H9 (cell line): ENCODE data around the gene RGL1. TPM values are rescaled to one million over a fixed set of nuclear protein-coding genes. Genes with fewer than 3 reads are reported as not detected.

Source experiments
- DNase-seq: peaks from one replicate; pipeline ENCODE4 v3.0.0-alpha.2; 2017
- H2AFZ ChIP-seq: one replicate; pipeline ENCODE4 v1.6.1; 2013; ENCODE audit warnings: mild to moderate bottlenecking, low read length, control low read depth, moderate library complexity
- H2AK5ac ChIP-seq: 2 replicates; pipeline ENCODE4 v1.6.1; 2013; ENCODE audit warnings: low read length, control low read depth, mixed read lengths; ENCODE audit not compliant: insufficient read length
- H2BK120ac ChIP-seq: one replicate; pipeline ENCODE4 v1.6.1; 2013; ENCODE audit warnings: low read depth, mild to moderate bottlenecking, low read length, control low read depth, inconsistent platforms; ENCODE audit not compliant: poor library complexity, severe bottlenecking
- H2BK12ac ChIP-seq: 2 replicates; pipeline ENCODE4 v1.6.1; 2013; ENCODE audit warnings: low read length, control low read depth, mixed read lengths, low read depth; ENCODE audit not compliant: insufficient read length
- H2BK15ac ChIP-seq: 2 replicates; pipeline ENCODE4 v1.6.1; 2013; ENCODE audit warnings: low read depth, low read length, control low read depth
- H2BK20ac ChIP-seq: one replicate; pipeline ENCODE4 v1.6.1; 2013; ENCODE audit warnings: low read depth, mild to moderate bottlenecking, low read length, control low read depth, inconsistent platforms; ENCODE audit not compliant: poor library complexity, severe bottlenecking
- H2BK5ac ChIP-seq: 2 replicates; pipeline ENCODE4 v1.6.1; 2013; ENCODE audit warnings: low read length, control low read depth, mixed read lengths; ENCODE audit not compliant: insufficient read length
- H3K14ac ChIP-seq: 2 replicates; pipeline ENCODE4 v1.6.1; 2013; ENCODE audit warnings: low read length, control low read depth; ENCODE audit not compliant: insufficient read depth
- H3K18ac ChIP-seq: 2 replicates; pipeline ENCODE4 v1.6.1; 2013; ENCODE audit warnings: low read depth, mild to moderate bottlenecking, mixed read lengths, low read length, control low read depth; ENCODE audit not compliant: insufficient read length
- H3K23ac ChIP-seq: 2 replicates; pipeline ENCODE4 v1.6.1; 2013; ENCODE audit warnings: low read length, control low read depth, mixed read lengths, low read depth; ENCODE audit not compliant: insufficient read length
- H3K23me2 ChIP-seq: 2 replicates; pipeline ENCODE4 v1.6.1; 2013; ENCODE audit warnings: low read depth, mild to moderate bottlenecking, mixed read lengths, low read length, control low read depth; ENCODE audit not compliant: insufficient read length, poor library complexity, severe bottlenecking
- H3K27ac ChIP-seq: 2 replicates; pipeline ENCODE4 v1.5.1; 2013; ENCODE audit warnings: low read length, control low read depth, mixed read lengths, low read depth; ENCODE audit not compliant: insufficient read length
- H3K27me3 ChIP-seq: 2 replicates; pipeline ENCODE4 v1.6.1; 2013; ENCODE audit warnings: low read length, control low read depth, inconsistent platforms; ENCODE audit not compliant: insufficient read depth
- H3K4ac ChIP-seq: 2 replicates; pipeline ENCODE4 v1.6.1; 2013; ENCODE audit warnings: low read depth, mild to moderate bottlenecking, control low read depth, inconsistent platforms, low read length, moderate library complexity
- H3K4me1 ChIP-seq: 2 replicates; pipeline ENCODE4 v1.6.1; 2013; ENCODE audit warnings: low read length, control low read depth, inconsistent platforms; ENCODE audit not compliant: insufficient read depth
- H3K4me2 ChIP-seq: 2 replicates; pipeline ENCODE4 v1.6.1; 2013; ENCODE audit warnings: low read length, control low read depth, mixed read lengths; ENCODE audit not compliant: insufficient read length, insufficient read depth
- H3K56ac ChIP-seq: 2 replicates; pipeline ENCODE4 v1.6.1; 2013; ENCODE audit warnings: low read depth, mild to moderate bottlenecking, mixed read lengths, low read length, control low read depth; ENCODE audit not compliant: insufficient read length
- H3K79me1 ChIP-seq: 2 replicates; pipeline ENCODE4 v1.6.1; 2013; ENCODE audit warnings: low read depth, mild to moderate bottlenecking, moderate library complexity, low read length, control low read depth, inconsistent platforms; ENCODE audit not compliant: insufficient read depth, poor library complexity, severe bottlenecking
- H3K79me2 ChIP-seq: 2 replicates; pipeline ENCODE4 v1.6.1; 2013; ENCODE audit warnings: low read length, control low read depth, inconsistent platforms; ENCODE audit not compliant: insufficient read depth
- H3K9ac ChIP-seq: 2 replicates; pipeline ENCODE4 v1.6.1; 2013; ENCODE audit warnings: low read length, control low read depth, mixed read lengths; ENCODE audit not compliant: insufficient read length; ENCODE audit errors: extremely low read depth
- H3K9me3 ChIP-seq: one replicate; pipeline ENCODE4 v1.6.1; 2013; ENCODE audit warnings: low read depth, low read length, inconsistent platforms; ENCODE audit not compliant: control insufficient read depth
- H3T11ph ChIP-seq: one replicate; pipeline ENCODE4 v1.6.1; 2013; ENCODE audit warnings: mild to moderate bottlenecking, low read length, control low read depth, inconsistent platforms
- H4K20me1 ChIP-seq: one replicate; pipeline ENCODE4 v1.6.1; 2013; ENCODE audit not compliant: control insufficient read depth, insufficient read length, insufficient read depth
- H4K5ac ChIP-seq: 2 replicates; pipeline ENCODE4 v1.6.1; 2013; ENCODE audit warnings: low read depth, mild to moderate bottlenecking, mixed read lengths, low read length, control low read depth; ENCODE audit not compliant: insufficient read length
- H4K8ac ChIP-seq: replicated peaks from 2 replicates; pipeline ENCODE4 v1.6.1; 2013; ENCODE audit warnings: low read length, control low read depth, mixed read lengths, low read depth; ENCODE audit not compliant: insufficient read length
- H4K91ac ChIP-seq: 2 replicates; pipeline ENCODE4 v1.6.1; 2013; ENCODE audit warnings: low read depth, mild to moderate bottlenecking, moderate library complexity, mixed read lengths, low read length, control low read depth; ENCODE audit not compliant: insufficient read length
- H3K27ac Mint-ChIP-seq, 3 experiments: 2 replicates in 2 of 3; 3 replicates in 1 of 3; pipeline ENCODE4 v1.8.0; 2020 to 2021; ENCODE audit warnings: mixed read lengths in 3 of 3, mild to moderate bottlenecking in 1 of 3, moderate library complexity in 1 of 3
- H3K27me3 Mint-ChIP-seq: 2 replicates; pipeline ENCODE4 v1.8.0; 2021; ENCODE audit warnings: low read depth, mild to moderate bottlenecking, moderate library complexity, mixed read lengths
- H3K36me3 Mint-ChIP-seq, 3 experiments: 2 replicates in 2 of 3; 3 replicates in 1 of 3; pipeline ENCODE4 v1.8.0; 2020 to 2021; ENCODE audit warnings: low read depth in 3 of 3, mixed read lengths in 3 of 3; ENCODE audit not compliant: insufficient read depth in 1 of 3
- H3K4me1 Mint-ChIP-seq, 2 experiments: 2 replicates each; pipeline ENCODE4 v1.8.0; 2020; ENCODE audit warnings: mixed read lengths in 2 of 2
- H3K4me3 Mint-ChIP-seq, 2 experiments: 2 replicates in 1 of 2; 3 replicates in 1 of 2; pipeline ENCODE4 v1.8.0; 2020 to 2021; ENCODE audit warnings: mild to moderate bottlenecking in 2 of 2, mixed read lengths in 2 of 2, moderate library complexity in 1 of 2
- H3K9me3 Mint-ChIP-seq, 2 experiments: 2 replicates in 1 of 2; 3 replicates in 1 of 2; pipeline ENCODE4 v1.8.0; 2020; ENCODE audit warnings: mild to moderate bottlenecking in 2 of 2, mixed read lengths in 2 of 2, moderate library complexity in 1 of 2
- CTCF ChIP-seq: fragments of 200-600 bp; sonication (generic); conservative IDR thresholded peaks from 3 replicates; pipeline ENCODE4 v1.8.0; 2021; ENCODE audit warnings: antibody characterized with exemption, mild to moderate bottlenecking
- WGBS: extraction: QIAGEN DNeasy Blood & Tissue Kit; methylation state at CpG from one replicate; pipeline ENCODE4 v1.1.7; 2013; ENCODE audit warnings: missing lambda C conversion rate, low lambda C conversion rate, mixed read lengths; ENCODE audit not compliant: insufficient read length; ENCODE audit errors: extremely low coverage; 5-methylcytosine and 5-hydroxymethylcytosine counted together
- total RNA-seq: library from RNA; stranded (reverse); gene quantifications from 2 replicates; pipeline ENCODE4 v1.2.1, GENCODE V29; 2021

Gene RGL1
- total RNA-seq, 1 experiment from 2014 or later: 1.4 TPM

- no peak overlapping the region for H3K23ac ChIP-seq
These were observed 19.4 kb downstream of the RGL1 start for GRCh38 chr1:183824291-183824690.

More at GRCh38 chr1:183824291-183824690, 19.4 kb downstream of the RGL1 start:
- H2BK120ac ChIP-seq: no peak overlapping the region
- H3T11ph ChIP-seq: no peak overlapping the region
- H2BK20ac ChIP-seq: no peak overlapping the region
- Mint-ChIP-seq H3K27me3 (no peaks in the 10 kb centered on the region; the same call in 1 of the 2 replicates), H3K4me3 (no peak overlapping the region), H3K9me3 (no peaks in the 10 kb centered on the region), H3K4me1 (no peaks in the 10 kb centered on the region), H3K27ac (no peak overlapping the region), H3K36me3 (no peaks in the 10 kb centered on the region)
- H3K9me3 ChIP-seq: no peaks in the 10 kb centered on the region
- H3K27me3 ChIP-seq: no peaks in the 10 kb centered on the region
- no peak overlapping the region for H2AK5ac ChIP-seq
- H3K4me2 ChIP-seq: no peak overlapping the region
- no peak for TF ChIP-seq CTCF
- H2BK15ac ChIP-seq: no peak overlapping the region
- no peak overlapping the region for H2BK5ac ChIP-seq
- no peaks in the 10 kb centered on the region for H3K79me1 ChIP-seq
- no peak overlapping the region for H3K9ac ChIP-seq
- no peaks in the 10 kb centered on the region for H4K20me1 ChIP-seq
- H4K91ac ChIP-seq: no peak overlapping the region
- H3K4me1 ChIP-seq: no peaks in the 10 kb centered on the region
- no peak overlapping the region for H3K27ac ChIP-seq
- no CpG with 5 or more reads among the region's 1 CpG for WGBS
- no peak overlapping the region for H3K18ac ChIP-seq
- no peak overlapping the region for H4K8ac ChIP-seq
- DNase-seq: no peak
- H2BK12ac ChIP-seq: no peak overlapping the region
- no peaks in the 10 kb centered on the region for H3K23me2 ChIP-seq
- no peak overlapping the region for H3K14ac ChIP-seq
- no peak overlapping the region for H2AFZ ChIP-seq
- no peak overlapping the region for H3K56ac ChIP-seq
- no peaks in the 10 kb centered on the region; the same call in 1 of the 2 replicates for H3K79me2 ChIP-seq
- no peak overlapping the region for H3K4ac ChIP-seq
- no peak overlapping the region for H4K5ac ChIP-seq
